Stimulated activated CD4-positive, alpha-beta T cell treated with anti-CD3 and anti-CD28 coated beads, Interleukin-4, amount 100 ng/mL, for 4 hours (primary cell): ENCODE measurements around the gene ELANE.
A peak's percentile ranks its signal among the peaks of the same experiment; 100 is the strongest.
"Not testable (repeated sequence)": the region's sequence is repeated elsewhere in the genome, so short reads cannot be mapped to it uniquely, and the experiment has no call there.

ENCODE experiments used
- DNase-seq, 2 experiments: peaks; one replicate each; pipeline ENCODE4 v3.0.0-alpha.2; 2020

ELANE gene

GRCh38 chr19:814152-815078 lies 37.7 kb upstream of the ELANE start:
- peak in 1 of 2 experiments; percentile 9 for DNase-seq

DNA sequence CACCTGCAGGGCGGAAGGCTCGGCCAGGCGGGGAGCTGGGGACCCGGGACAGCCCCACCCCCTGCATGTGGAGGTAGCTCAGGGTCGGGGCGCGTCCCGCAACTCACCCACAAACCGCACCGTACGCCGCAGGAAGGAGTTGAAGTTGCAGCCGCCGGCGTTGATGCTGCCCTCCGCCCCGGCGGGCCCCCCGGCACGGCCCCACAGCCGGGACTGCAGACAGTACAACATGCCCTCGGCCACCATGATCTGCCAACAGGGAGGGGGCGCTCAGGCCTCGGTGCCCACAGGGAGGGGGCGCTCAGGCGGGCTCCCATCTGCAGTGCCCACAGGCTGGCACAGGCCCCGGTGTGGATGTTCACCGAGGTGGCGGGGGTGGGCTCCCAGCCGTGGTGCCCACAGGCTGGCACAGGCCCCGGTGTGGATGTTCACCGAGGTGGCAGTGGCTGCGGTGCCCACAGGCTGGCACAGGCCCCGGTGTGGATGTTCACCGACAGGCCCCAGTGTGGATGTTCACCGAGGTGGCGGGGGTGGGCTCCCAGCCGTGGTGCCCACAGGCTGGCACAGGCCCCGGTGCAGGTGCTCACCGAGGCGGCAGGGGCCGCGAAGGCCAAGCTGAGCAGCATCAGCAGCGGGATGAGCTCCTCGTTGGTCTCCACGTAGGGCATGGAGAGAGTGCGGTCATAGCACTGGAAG lies 36.9 kb upstream of the ELANE start:
- no peak for DNase-seq

DNA sequence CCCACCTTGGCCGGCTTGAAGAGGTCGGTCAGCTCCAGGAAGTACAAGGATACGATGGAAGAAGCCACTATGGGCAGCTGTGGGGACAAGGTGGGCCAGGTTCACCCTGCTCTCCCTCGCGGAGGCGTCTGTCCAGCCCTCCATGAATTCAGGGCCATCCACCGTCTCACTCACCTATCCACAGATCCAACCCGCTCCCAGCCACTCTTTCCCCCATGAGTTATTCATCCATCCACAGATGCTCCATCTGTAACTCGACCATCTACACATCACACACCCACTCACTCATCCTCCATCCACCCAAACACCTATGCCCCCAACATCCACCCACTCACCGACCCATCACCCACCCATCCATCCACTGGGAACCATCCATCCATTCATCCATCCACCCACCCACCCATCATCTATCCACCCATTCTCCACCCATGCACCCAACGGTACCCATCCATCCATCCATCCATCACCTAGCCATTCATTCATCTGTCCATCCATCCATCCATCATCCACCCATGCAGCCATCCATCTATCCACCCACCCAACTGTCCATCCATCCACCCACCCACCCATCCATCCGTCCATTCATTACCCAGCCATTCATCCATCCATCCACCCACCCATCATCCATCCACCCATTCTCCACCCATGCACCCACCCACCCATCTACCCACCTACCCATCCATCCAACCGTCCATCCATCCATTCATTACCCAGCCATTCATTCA lies 36.2 kb upstream of the ELANE start:
- no peak for DNase-seq

- DNase-seq, result no peak
Observed at GRCh38 chr19:816500-816857, 35.6 kb upstream of the ELANE start.

DNA sequence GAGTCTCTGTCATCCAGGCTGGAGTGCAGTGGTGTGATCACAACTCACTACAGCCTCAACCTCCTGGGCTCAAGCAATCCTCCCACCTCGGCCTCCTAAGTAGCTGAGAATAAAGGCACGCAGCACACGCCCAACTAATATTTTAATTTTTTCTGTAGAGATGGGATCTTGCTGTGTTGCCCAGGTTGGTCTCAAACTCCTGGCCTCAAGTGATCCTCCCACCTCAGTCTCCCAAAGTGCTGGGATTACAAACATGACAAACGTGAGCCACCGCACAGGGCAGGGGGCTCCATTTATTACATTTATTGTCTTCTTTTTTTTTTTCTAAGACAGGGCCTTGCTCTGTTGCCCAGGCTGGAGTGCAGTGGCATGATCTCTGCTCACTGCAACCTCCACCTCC lies 31.9 kb upstream of the ELANE start:
- not testable (repeated sequence) for DNase-seq

GRCh38 chr19:821231-821824 lies 30.8 kb upstream of the ELANE start:
- no peak for DNase-seq

- no peak for DNase-seq
Observed at GRCh38 chr19:821825-822503, 30.1 kb upstream of the ELANE start, which contains the start of gene PLPPR3. TSS of gene PLPPR3 (minus strand) at chr19:821955. CDS start at chr19:821559, 396 bp downstream.

DNA sequence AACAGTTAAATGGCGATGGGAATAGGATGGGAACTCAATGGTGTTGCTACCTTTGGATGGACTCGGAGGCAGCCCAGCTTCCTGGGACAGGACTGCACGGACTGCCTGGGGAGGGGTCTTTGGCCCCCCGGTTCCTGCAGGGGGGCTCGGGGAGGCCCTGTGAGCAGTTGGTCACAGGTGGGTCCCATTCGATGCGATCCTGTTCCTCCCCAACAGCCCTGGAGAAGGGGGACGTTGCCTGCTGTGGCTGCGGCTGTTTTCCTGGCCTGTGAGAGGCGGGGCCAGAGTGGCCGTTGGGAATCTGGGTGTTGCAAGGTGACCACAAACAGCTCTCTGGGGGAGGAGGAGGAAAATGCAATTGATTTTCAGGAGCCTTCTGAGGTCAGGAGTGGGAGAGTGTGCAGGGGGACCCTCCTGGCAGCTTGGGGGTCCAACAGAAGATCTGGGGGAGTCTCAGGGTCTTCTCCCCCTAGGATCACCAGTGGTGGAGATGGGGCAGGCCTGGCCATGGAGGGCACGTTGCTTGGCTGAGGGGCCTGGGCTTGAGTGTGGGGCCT lies 28.5 kb upstream of the ELANE start:
- DNase-seq, result no peak

- DNase-seq, result no peak
Observed at GRCh38 chr19:824885-825284, 27.2 kb upstream of the ELANE start.

GRCh38 chr19:825897-826644 lies 26.0 kb upstream of the ELANE start:
- no peak for DNase-seq

DNA sequence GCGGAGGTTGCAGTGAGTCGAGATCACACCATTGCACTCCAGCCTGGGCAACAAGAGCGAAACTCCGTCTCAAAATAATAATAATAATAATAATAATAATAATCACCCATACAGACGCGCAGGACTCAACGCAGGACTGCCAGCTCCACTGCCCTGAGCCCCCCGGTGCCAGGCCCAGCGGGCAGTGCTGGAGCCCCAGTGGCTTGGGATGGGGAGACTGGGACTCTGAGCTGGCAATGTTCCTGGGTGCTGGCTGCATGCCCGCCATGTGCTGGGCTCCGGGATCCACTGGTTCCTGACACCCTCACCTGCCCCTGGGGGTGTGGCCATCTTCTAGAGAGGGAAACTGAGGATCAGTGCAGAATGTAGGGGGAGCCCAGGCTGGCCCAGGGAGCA lies 24.8 kb upstream of the ELANE start:
- DNase-seq, result no peak

- no peak for DNase-seq
Observed at GRCh38 chr19:827710-828321, 24.3 kb upstream of the ELANE start, which contains the start of gene AZU1. TSS of gene AZU1 (plus strand) at chr19:827837. CDS start at chr19:827847, 10 bp downstream.

DNA sequence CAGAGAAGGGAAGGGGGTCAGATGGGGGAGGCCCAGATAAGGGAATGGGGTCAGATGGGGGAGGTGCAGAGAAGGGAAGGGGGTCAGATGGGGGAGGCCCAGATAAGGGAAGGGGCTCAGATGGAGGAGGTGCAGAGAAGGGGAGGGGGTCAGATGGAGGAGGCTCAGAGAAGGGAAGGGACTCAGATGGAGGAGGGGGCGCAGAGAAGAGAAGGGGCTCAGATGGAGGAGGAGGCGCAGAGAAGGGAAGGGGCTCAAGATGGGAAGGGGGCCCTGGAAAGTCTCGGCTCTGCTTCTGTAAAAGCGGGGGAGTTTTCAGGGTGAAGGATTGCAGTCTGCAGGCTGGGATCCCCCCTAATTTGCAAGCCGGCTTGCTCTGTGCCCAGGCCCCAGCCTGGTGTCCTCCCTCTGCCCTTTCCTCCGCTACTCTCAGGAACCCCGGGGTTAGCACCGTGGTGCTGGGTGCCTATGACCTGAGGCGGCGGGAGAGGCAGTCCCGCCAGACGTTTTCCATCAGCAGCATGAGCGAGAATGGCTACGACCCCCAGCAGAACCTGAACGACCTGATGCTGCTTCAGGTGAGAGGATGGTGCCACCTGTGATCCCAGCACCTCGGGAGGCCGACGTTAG lies 22.9 kb upstream of the ELANE start:
- DNase-seq, result no peak

- no peak for DNase-seq
Observed at GRCh38 chr19:831407-832369, 20.4 kb upstream of the ELANE start.

- DNase-seq, result no peak
Observed at GRCh38 chr19:834216-834615, 17.9 kb upstream of the ELANE start.

DNA sequence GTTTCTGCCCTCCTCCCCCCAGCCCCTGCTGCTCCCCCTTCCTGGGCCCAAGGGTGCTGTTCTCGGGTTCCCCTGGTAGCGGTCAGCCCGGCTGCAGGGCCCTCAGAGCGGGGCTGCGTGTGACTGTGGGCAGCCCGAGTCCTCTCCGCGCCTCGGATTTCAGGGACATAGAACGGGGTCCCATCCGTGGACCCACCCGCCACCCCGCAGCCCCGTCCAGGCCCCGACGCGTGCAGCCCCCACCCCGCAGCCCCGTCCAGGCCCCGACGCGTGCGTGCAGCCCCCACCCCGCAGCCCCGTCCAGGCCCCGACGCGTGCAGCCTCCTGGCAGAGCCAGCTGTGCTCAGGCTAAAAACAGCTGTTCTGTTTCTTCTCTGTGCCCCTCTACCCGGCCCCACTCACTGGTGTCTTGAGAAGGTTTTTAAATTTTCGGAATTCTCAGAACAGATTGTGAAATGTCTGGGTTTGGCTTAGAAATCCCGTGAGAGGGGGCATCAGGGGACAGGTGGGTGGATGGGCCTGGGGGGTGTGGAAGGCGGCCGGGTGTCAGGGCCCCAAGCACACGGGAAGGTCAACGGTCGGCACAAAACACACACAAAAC lies 16.8 kb upstream of the ELANE start:
- no peak for DNase-seq

GRCh38 chr19:840519-841206 lies 11.4 kb upstream of the ELANE start, which contains the start of gene PRTN3:
TSS of gene PRTN3 (plus strand) at chr19:840999. CDS start at chr19:841009, 10 bp downstream.
- DNase-seq, result no peak

DNA sequence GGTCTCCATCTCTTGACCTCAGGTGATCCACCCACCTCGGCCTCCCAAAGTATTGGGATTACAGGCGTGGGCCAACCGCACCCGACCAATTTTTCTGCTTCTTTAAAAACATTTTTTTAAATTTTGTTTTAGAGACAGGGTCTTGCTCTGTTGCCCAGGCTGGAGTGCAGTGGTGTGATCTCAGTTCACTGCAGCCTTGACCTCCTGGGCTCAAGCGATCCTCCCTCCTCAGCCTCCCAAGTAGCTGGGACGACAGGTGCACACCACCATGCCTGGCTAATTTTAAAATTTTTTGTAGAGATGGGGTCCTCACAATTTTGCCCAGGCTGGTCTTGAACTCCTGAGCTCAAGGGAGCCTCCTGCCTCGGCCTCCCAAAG lies 9.3 kb upstream of the ELANE start:
- DNase-seq, result not testable (repeated sequence)
